Activated T-helper 17 cell treated with anti-CD3 and anti-CD28 coated beads, Interleukin-2, amount 50 U/mL, for 72 hours (primary cell): ENCODE data around the gene ASXL1. TPM values are rescaled to one million over a fixed set of nuclear protein-coding genes. Genes with fewer than 3 reads are reported as not detected.
A peak's percentile ranks its signal among the peaks of the same experiment; 100 is the strongest.
"Not testable (repeated sequence)": the region's sequence is repeated elsewhere in the genome, so short reads cannot be mapped to it uniquely, and the experiment has no call there.

Experiments
- ATAC-seq: fragments of 150-1000 bp; cut with Tn5 transposase; replicated peaks from 2 replicates; pipeline ENCODE4 v1.10.0; 2021; ENCODE audit warnings: mild to moderate bottlenecking, moderate library complexity
- H3K27ac Mint-ChIP-seq: one replicate; pipeline ENCODE4 v1.8.0; 2022; ENCODE audit warnings: mixed read lengths
- H3K27me3 Mint-ChIP-seq: one replicate; pipeline ENCODE4 v1.8.0; 2022; ENCODE audit warnings: mixed read lengths
- H3K36me3 Mint-ChIP-seq: one replicate; pipeline ENCODE4 v1.8.0; 2022; ENCODE audit warnings: low read depth, mild to moderate bottlenecking, mixed read lengths
- H3K4me1 Mint-ChIP-seq: one replicate; pipeline ENCODE4 v1.8.0; 2022; ENCODE audit warnings: mixed read lengths
- H3K4me3 Mint-ChIP-seq: one replicate; pipeline ENCODE4 v1.8.0; 2022; ENCODE audit warnings: mild to moderate bottlenecking, mixed read lengths
- H3K9me3 Mint-ChIP-seq: one replicate; pipeline ENCODE4 v1.8.0; 2022; ENCODE audit warnings: mixed read lengths
- total RNA-seq, 2 donors: library from RNA; stranded (reverse); gene quantifications; one replicate each; pipeline ENCODE4 v1.2.3, GENCODE V29; 2022

Gene ASXL1
- total RNA-seq, 2 donors from 2014 or later, result 164 to 232 TPM

- H3K4me1 Mint-ChIP-seq, result peaks cover 27% of the 10 kb centered on the region
- H3K4me3 Mint-ChIP-seq, result no peak overlapping the region
- no peak for ATAC-seq
- H3K36me3 Mint-ChIP-seq, result peaks cover 92% of the 10 kb centered on the region
- H3K27me3 Mint-ChIP-seq, result no peaks in the 10 kb centered on the region
- no peaks in the 10 kb centered on the region for H3K9me3 Mint-ChIP-seq
- no peak overlapping the region for H3K27ac Mint-ChIP-seq
Observed at GRCh38 chr20:32391003-32391402, 32.9 kb downstream of the ASXL1 start.

GRCh38 chr20:32395066-32395465 is 36.9 kb downstream of the ASXL1 start:
- Mint-ChIP-seq H3K27ac (no peak overlapping the region), H3K9me3 (no peaks in the 10 kb centered on the region), H3K4me3 (no peak overlapping the region), H3K36me3 (peaks cover 90% of the 10 kb centered on the region), H3K4me1 (peaks cover 21% of the 10 kb centered on the region), H3K27me3 (no peaks in the 10 kb centered on the region)
- no peak for ATAC-seq

- Mint-ChIP-seq H3K4me1 (peaks cover 28% of the 10 kb centered on the region), H3K4me3 (no peak overlapping the region), H3K9me3 (no peaks in the 10 kb centered on the region), H3K27me3 (no peaks in the 10 kb centered on the region), H3K36me3 (peaks cover 91% of the 10 kb centered on the region), H3K27ac (no peak overlapping the region)
- no peak for ATAC-seq
Observed at GRCh38 chr20:32396646-32397160, 38.6 kb downstream of the ASXL1 start.

- Mint-ChIP-seq H3K27me3 (no peaks in the 10 kb centered on the region), H3K36me3 (peaks cover 92% of the 10 kb centered on the region), H3K4me3 (no peak overlapping the region), H3K4me1 (peaks cover 28% of the 10 kb centered on the region), H3K9me3 (no peaks in the 10 kb centered on the region), H3K27ac (no peak overlapping the region)
- no peak for ATAC-seq
Observed at GRCh38 chr20:32397567-32398084, 39.5 kb downstream of the ASXL1 start.

- Mint-ChIP-seq H3K9me3 (no peaks in the 10 kb centered on the region), H3K27ac (no peak overlapping the region)
Observed at GRCh38 chr20:32400476-32400875, 42.3 kb downstream of the ASXL1 start.

GRCh38 chr20:32404017-32404416 is 45.9 kb downstream of the ASXL1 start:
- Mint-ChIP-seq H3K9me3 (no peaks in the 10 kb centered on the region), H3K4me1 (peaks cover 39% of the 10 kb centered on the region), H3K36me3 (peaks cover 88% of the 10 kb centered on the region), H3K4me3 (no peak overlapping the region), H3K27ac (no peak overlapping the region), H3K27me3 (no peaks in the 10 kb centered on the region)
- no peak for ATAC-seq

More at GRCh38 chr20:32400476-32400875, 42.3 kb downstream of the ASXL1 start:
- H3K27me3 Mint-ChIP-seq, result no peaks in the 10 kb centered on the region
- peaks cover 35% of the 10 kb centered on the region for H3K4me1 Mint-ChIP-seq
- no peak for ATAC-seq
- peaks cover 86% of the 10 kb centered on the region for H3K36me3 Mint-ChIP-seq
- H3K4me3 Mint-ChIP-seq, result no peak overlapping the region

- Mint-ChIP-seq H3K27ac (peak overlapping the region; percentile 4), H3K4me3 (peak overlapping the region; percentile 60), H3K27me3 (no peaks in the 10 kb centered on the region), H3K4me1 (peaks cover 25% of the 10 kb centered on the region), H3K36me3 (peaks cover 82% of the 10 kb centered on the region), H3K9me3 (no peaks in the 10 kb centered on the region)
- peak; percentile 53 for ATAC-seq
Observed at GRCh38 chr20:32406701-32407100, 48.6 kb downstream of the ASXL1 start.

GRCh38 chr20:32407131-32407750 is 49.1 kb downstream of the ASXL1 start:
- Mint-ChIP-seq H3K4me3 (peak overlapping the region; percentile 60), H3K27ac (peak overlapping the region; percentile 4), H3K4me1 (peaks cover 30% of the 10 kb centered on the region), H3K36me3 (peaks cover 82% of the 10 kb centered on the region)
- not testable (repeated sequence) for H3K27me3 Mint-ChIP-seq, H3K9me3 Mint-ChIP-seq
- ATAC-seq, result peak; percentile 95

- Mint-ChIP-seq H3K4me1 (peaks cover 27% of the 10 kb centered on the region), H3K36me3 (peaks cover 79% of the 10 kb centered on the region), H3K4me3 (no peak overlapping the region), H3K27ac (no peak overlapping the region), H3K9me3 (no peaks in the 10 kb centered on the region), H3K27me3 (no peaks in the 10 kb centered on the region)
- ATAC-seq, result no peak
Observed at GRCh38 chr20:32411955-32412706, 54.0 kb downstream of the ASXL1 start.

GRCh38 chr20:32415494-32415893 is 57.4 kb downstream of the ASXL1 start:
- ATAC-seq, result no peak
- H3K27ac Mint-ChIP-seq, result no peak overlapping the region
- peaks cover 75% of the 10 kb centered on the region for H3K36me3 Mint-ChIP-seq
- no peaks in the 10 kb centered on the region for H3K27me3 Mint-ChIP-seq
- H3K4me3 Mint-ChIP-seq, result no peak overlapping the region
- H3K4me1 Mint-ChIP-seq, result peaks cover 29% of the 10 kb centered on the region
- no peaks in the 10 kb centered on the region for H3K9me3 Mint-ChIP-seq

GRCh38 chr20:32416206-32416605 is 58.1 kb downstream of the ASXL1 start:
- no peak for ATAC-seq
- Mint-ChIP-seq H3K27ac (no peak overlapping the region), H3K9me3 (no peaks in the 10 kb centered on the region), H3K36me3 (peaks cover 75% of the 10 kb centered on the region), H3K27me3 (no peaks in the 10 kb centered on the region), H3K4me3 (no peak overlapping the region), H3K4me1 (peaks cover 29% of the 10 kb centered on the region)

- H3K9me3 Mint-ChIP-seq, result no peaks in the 10 kb centered on the region
- H3K4me1 Mint-ChIP-seq, result peaks cover 23% of the 10 kb centered on the region
- peaks cover 75% of the 10 kb centered on the region for H3K36me3 Mint-ChIP-seq
- no peak overlapping the region for H3K4me3 Mint-ChIP-seq
- H3K27ac Mint-ChIP-seq, result no peak overlapping the region
- H3K27me3 Mint-ChIP-seq, result no peaks in the 10 kb centered on the region
- ATAC-seq, result peak; percentile 31
Observed at GRCh38 chr20:32418376-32418775, 60.2 kb downstream of the ASXL1 start.

- H3K4me1 Mint-ChIP-seq, result peaks cover 11% of the 10 kb centered on the region
- no peak overlapping the region for H3K4me3 Mint-ChIP-seq
- H3K9me3 Mint-ChIP-seq, result no peaks in the 10 kb centered on the region
- no peak for ATAC-seq
- peaks cover 68% of the 10 kb centered on the region for H3K36me3 Mint-ChIP-seq
- no peaks in the 10 kb centered on the region for H3K27me3 Mint-ChIP-seq
- H3K27ac Mint-ChIP-seq, result no peak overlapping the region
Observed at GRCh38 chr20:32421290-32421689, 63.2 kb downstream of the ASXL1 start.

GRCh38 chr20:32427996-32428395 is 69.9 kb downstream of the ASXL1 start:
- Mint-ChIP-seq H3K27ac (peak overlapping the region; percentile 81), H3K4me3 (no peak overlapping the region), H3K4me1 (peaks cover 7% of the 10 kb centered on the region), H3K27me3 (no peaks in the 10 kb centered on the region), H3K36me3 (peaks cover 85% of the 10 kb centered on the region), H3K9me3 (no peaks in the 10 kb centered on the region)
- ATAC-seq, result no peak

- H3K9me3 Mint-ChIP-seq, result no peaks in the 10 kb centered on the region
- ATAC-seq, result no peak
- H3K36me3 Mint-ChIP-seq, result peaks cover 97% of the 10 kb centered on the region
- H3K27me3 Mint-ChIP-seq, result no peaks in the 10 kb centered on the region
- no peak overlapping the region for H3K4me3 Mint-ChIP-seq
- H3K4me1 Mint-ChIP-seq, result peaks cover 7% of the 10 kb centered on the region
- H3K27ac Mint-ChIP-seq, result peak overlapping the region; percentile 25
Observed at GRCh38 chr20:32429343-32429742, 71.2 kb downstream of the ASXL1 start.
